ENCODE results near the gene PUM2.
A peak's percentile ranks its signal among the peaks of the same experiment; 100 is the strongest.

The PUM2 gene

DNA sequence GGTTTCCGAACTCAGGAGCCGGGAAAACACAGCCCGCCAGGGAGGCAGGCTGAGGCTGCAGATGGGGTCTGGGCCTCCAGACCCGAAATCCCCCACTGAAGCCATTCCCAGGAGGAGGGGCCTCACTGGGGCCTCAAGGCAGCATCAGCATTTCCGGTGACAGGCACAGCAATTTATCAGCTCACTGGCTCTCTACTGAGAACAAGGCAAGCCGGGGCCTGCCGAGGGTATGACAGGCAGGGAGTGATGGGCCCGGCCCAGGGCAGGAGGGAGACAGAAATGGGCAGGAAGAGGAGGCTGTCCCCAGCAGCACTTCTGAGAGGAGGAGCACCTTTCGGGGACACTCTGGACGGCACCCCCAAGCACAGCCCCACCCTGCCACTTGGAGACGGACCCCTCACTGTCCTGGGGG is 138.2 kb downstream of the PUM2 start:
- no peaks in the 10 kb centered on the region for H3K9me3 ChIP-seq (ENCODE audit: control insufficient read depth, low read length)
- no peak overlapping the region for H3K9ac ChIP-seq
- H3K27ac ChIP-seq, result peak overlapping the region; percentile 73
- peak overlapping the region; percentile 76 for H2AFZ ChIP-seq
- H3K79me2 ChIP-seq, result no peaks in the 10 kb centered on the region
- no peaks in the 10 kb centered on the region for H3K27me3 ChIP-seq (ENCODE audit: control insufficient read depth, insufficient read depth, low read length)
- no peaks in the 10 kb centered on the region for H3K36me3 ChIP-seq (ENCODE audit: control insufficient read depth, insufficient read depth, low read length)
- no peak overlapping the region for H3K4me2 ChIP-seq (ENCODE audit: low read length)
- TF ChIP-seq CTCF (IDR thresholded peaks at IDR 0.05), result no peak
- H3K4me3 ChIP-seq (ENCODE audit: low read depth, low read length), result no peak overlapping the region
- peaks cover 25% of the 10 kb centered on the region for H3K4me1 ChIP-seq

- peak overlapping the region; percentile 76 for H2AFZ ChIP-seq
- no peaks in the 10 kb centered on the region for H3K79me2 ChIP-seq
- no peak overlapping the region for H3K27ac ChIP-seq
- no peak for TF ChIP-seq CTCF (IDR thresholded peaks at IDR 0.05)
- H3K9ac ChIP-seq, result no peak overlapping the region
- no peaks in the 10 kb centered on the region for H3K36me3 ChIP-seq (ENCODE audit: control insufficient read depth, insufficient read depth, low read length)
- no peaks in the 10 kb centered on the region for H3K27me3 ChIP-seq (ENCODE audit: control insufficient read depth, insufficient read depth, low read length)
- H3K9me3 ChIP-seq (ENCODE audit: control insufficient read depth, low read length), result no peaks in the 10 kb centered on the region
- no peak overlapping the region for H3K4me2 ChIP-seq (ENCODE audit: low read length)
- H3K4me3 ChIP-seq (ENCODE audit: low read depth, low read length), result no peak overlapping the region
- peaks cover 25% of the 10 kb centered on the region for H3K4me1 ChIP-seq
Observed at GRCh38 chr2:20211860-20212458, 138.7 kb downstream of the PUM2 start.

DNA sequence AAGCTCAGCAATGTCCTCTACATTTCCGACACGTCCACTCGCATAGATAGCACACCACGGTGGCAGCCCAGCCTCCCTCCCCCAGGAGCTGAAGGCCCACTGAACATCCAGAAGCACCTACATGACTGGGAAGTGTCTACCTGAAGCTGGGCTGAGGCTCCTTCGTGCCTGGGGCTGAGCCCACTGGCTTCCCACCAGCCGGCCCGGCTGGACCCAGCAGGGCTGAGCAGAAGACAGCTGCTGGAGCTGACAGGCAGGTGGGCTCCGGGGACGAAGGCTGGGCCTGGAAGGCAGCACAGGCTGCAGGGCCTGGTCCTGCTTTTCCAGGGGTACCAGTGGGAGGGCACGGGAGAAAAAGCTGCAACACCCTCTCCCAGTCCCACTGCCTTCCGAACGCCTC is 139.2 kb downstream of the PUM2 start:
- TF ChIP-seq CTCF (IDR thresholded peaks at IDR 0.05), result no peak
- no peaks in the 10 kb centered on the region for H3K27me3 ChIP-seq (ENCODE audit: control insufficient read depth, insufficient read depth, low read length)
- no peaks in the 10 kb centered on the region for H3K79me2 ChIP-seq
- H3K9ac ChIP-seq, result no peak overlapping the region
- no peaks in the 10 kb centered on the region for H3K36me3 ChIP-seq (ENCODE audit: control insufficient read depth, insufficient read depth, low read length)
- peaks cover 25% of the 10 kb centered on the region for H3K4me1 ChIP-seq
- H2AFZ ChIP-seq, result no peak overlapping the region
- H3K9me3 ChIP-seq (ENCODE audit: control insufficient read depth, low read length), result no peaks in the 10 kb centered on the region
- H3K4me2 ChIP-seq (ENCODE audit: low read length), result no peak overlapping the region
- H3K4me3 ChIP-seq (ENCODE audit: low read depth, low read length), result no peak overlapping the region
- H3K27ac ChIP-seq, result no peak overlapping the region

DNA sequence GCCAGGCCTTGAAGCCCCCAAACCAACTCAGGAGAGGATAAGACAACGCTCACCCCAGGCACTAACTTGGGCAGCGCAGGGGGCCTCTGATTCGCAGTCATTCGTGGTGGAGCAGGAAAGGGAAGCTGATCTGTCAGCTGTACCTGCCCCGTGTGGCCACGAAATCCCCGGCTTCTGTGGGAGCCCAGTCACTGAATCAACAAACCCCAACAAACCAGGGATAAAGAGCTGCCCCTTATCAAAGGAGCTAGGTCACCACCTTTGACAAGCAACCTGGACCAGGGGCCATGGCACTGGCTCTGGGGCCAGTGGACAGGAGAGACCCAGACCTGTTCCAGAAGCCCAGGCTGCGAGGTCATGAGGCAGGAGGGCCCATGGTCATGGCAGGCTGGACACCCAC is 140.2 kb downstream of the PUM2 start:
- no peaks in the 10 kb centered on the region for H3K36me3 ChIP-seq (ENCODE audit: control insufficient read depth, insufficient read depth, low read length)
- no peak overlapping the region for H3K4me2 ChIP-seq (ENCODE audit: low read length)
- no peaks in the 10 kb centered on the region for H3K79me2 ChIP-seq
- H3K4me3 ChIP-seq (ENCODE audit: low read depth, low read length), result no peak overlapping the region
- H3K9ac ChIP-seq, result no peak overlapping the region
- peaks cover 25% of the 10 kb centered on the region for H3K4me1 ChIP-seq
- TF ChIP-seq CTCF (IDR thresholded peaks at IDR 0.05), result no peak
- no peaks in the 10 kb centered on the region for H3K9me3 ChIP-seq (ENCODE audit: control insufficient read depth, low read length)
- H3K27ac ChIP-seq, result no peak overlapping the region
- H2AFZ ChIP-seq, result no peak overlapping the region
- H3K27me3 ChIP-seq (ENCODE audit: control insufficient read depth, insufficient read depth, low read length), result no peaks in the 10 kb centered on the region

- Histone ChIP-seq H3K27ac (no peak overlapping the region), H3K27me3 (ENCODE audit: control insufficient read depth, insufficient read depth, low read length) (no peaks in the 10 kb centered on the region), H3K9ac (no peak overlapping the region), H3K36me3 (ENCODE audit: control insufficient read depth, insufficient read depth, low read length) (no peaks in the 10 kb centered on the region), H3K9me3 (ENCODE audit: control insufficient read depth, low read length) (no peaks in the 10 kb centered on the region), H3K4me3 (ENCODE audit: low read depth, low read length) (no peak overlapping the region), H2AFZ (no peak overlapping the region), H3K4me1 (peaks cover 25% of the 10 kb centered on the region), H3K79me2 (no peaks in the 10 kb centered on the region), H3K4me2 (ENCODE audit: low read length) (no peak overlapping the region)
- TF ChIP-seq CTCF (IDR thresholded peaks at IDR 0.05), result no peak
Observed at GRCh38 chr2:20209373-20210109, 141.1 kb downstream of the PUM2 start.
